ENCODE results near the gene CDH18.

Gene CDH18

GRCh38 chr5:19424506-19424905 is 563.5 kb downstream of the CDH18 start:
- DNase-seq (ENCODE audit: low read depth), result no peak

Data from stimulated activated CD8-positive, alpha-beta memory T cell treated with anti-CD3 and anti-CD28 coated beads, Interleukin-15, amount 100 ng/mL, for 24 hours (primary cell).